ENCODE data around the gene AP3B1. TPM values are rescaled to one million over a fixed set of nuclear protein-coding genes. Genes with fewer than 3 reads are reported as not detected.

The AP3B1 gene
- total and polyA plus RNA-seq, 2 donors (not counting 3 experiments of a cell fraction or from before 2014, with no cell fraction given): 31.6 to 46.7 TPM

GRCh38 chr5:78236046-78236445 lies 58.5 kb downstream of the AP3B1 start:
- FAIRE-seq (no peak), DNase-seq (ENCODE audit: low read depth, low spot score) (no peak)
- Histone ChIP-seq H3K27ac (ENCODE audit: insufficient read depth, low read depth, low read length) (no peak overlapping the region), H3K36me3 (ENCODE audit: control insufficient read depth in 2 of 2, extremely low read depth in 1 of 2, insufficient read depth in 2 of 2, low read length in 2 of 2) (peaks cover 0 to 2% of the 10 kb centered on the region in 2 experiments), H3K9me1 (replicated peaks; ENCODE audit: control insufficient read depth, extremely low read depth, insufficient read depth, low read length) (no peaks in the 10 kb centered on the region), H3K4me3 (replicated peaks in 1 of 3; ENCODE audit: insufficient read depth in 1 of 3, low read depth in 1 of 3, low read length in 3 of 3) (no peak overlapping the region), H2AFZ (ENCODE audit: low read depth, low read length) (no peak overlapping the region), H3K9ac (replicated peaks; ENCODE audit: extremely low read depth, insufficient read depth, low read length) (no peak overlapping the region), H4K20me1 (replicated peaks; ENCODE audit: control insufficient read depth, extremely low read depth, insufficient read depth, low read length) (peaks cover 4% of the 10 kb centered on the region), H3K9me3 (replicated peaks; ENCODE audit: control insufficient read depth, insufficient read depth, low read length) (no peaks in the 10 kb centered on the region), H3K79me2 (ENCODE audit: control insufficient read depth, insufficient read depth, low read length) (peaks cover 6% of the 10 kb centered on the region), H3K4me2 (ENCODE audit: insufficient read depth, low read length) (no peak overlapping the region), H3K27me3 (ENCODE audit: control insufficient read depth in 2 of 2, insufficient read depth in 2 of 2, low read length in 2 of 2) (no peaks in the 10 kb centered on the region), H3K4me1 (ENCODE audit: control insufficient read depth, extremely low read depth, insufficient read depth, low read length) (no peaks in the 10 kb centered on the region)
- TF ChIP-seq FOS (IDR thresholded peaks at IDR 0.05; ENCODE audit: borderline replicate concordance, insufficient read depth, low read length): no peak
- no peak for TF ChIP-seq POLR2AphosphoS5 (IDR thresholded peaks at IDR 0.05; ENCODE audit: insufficient read depth, low read depth, low read length)
- TF ChIP-seq JUN (IDR thresholded peaks at IDR 0.05; ENCODE audit: borderline replicate concordance, insufficient read depth, insufficient read length, low read depth): no peak
- TF ChIP-seq POLR2A (IDR thresholded peaks at IDR 0.05; ENCODE audit: low read depth, low read length): no peak
- no peak for TF ChIP-seq CTCF (IDR thresholded peaks at IDR 0.05; ENCODE audit: extremely low read depth in 1 of 2, insufficient read depth in 1 of 2, low read depth in 1 of 2, low read length in 2 of 2)
- TF ChIP-seq MYC (IDR thresholded peaks at IDR 0.05; ENCODE audit: low read depth, low read length): no peak
- TF ChIP-seq EZH2 (IDR thresholded peaks at IDR 0.05; ENCODE audit: borderline replicate concordance, low read depth, low read length, severe bottlenecking): no peak
- no peak for TF ChIP-seq MAX (IDR thresholded peaks at IDR 0.05; ENCODE audit: insufficient read depth, insufficient read length)
- TF ChIP-seq GATA2 (IDR thresholded peaks at IDR 0.05; ENCODE audit: insufficient read depth, insufficient read length, low read depth, low read length): no peak
- ChIA-PET CTCF (interaction anchor here (1.3 kb wide), 1 partner anchor 32 kb away, joined by 5 read pairs; no protein-coding TSS in a partner anchor), POLR2A (no interaction called here)
- intact Hi-C loops (cut with micrococcal nuclease): no loop called here
- dilution Hi-C loops (cut with MboI; ENCODE audit: extremely low pct_ligation_motif_present, low sequenced_read_pairs): no loop called here
- no TSS peak for BruUV-seq (replicated peaks)

All from endothelial cell of umbilical vein (primary cell).